SK-N-MC (cell line): ENCODE results near the gene SPAG8.

Source experiments
- EZH2 ChIP-seq: fragments of 200-600 bp; sonication (generic); IDR thresholded peaks from one replicate; pipeline ENCODE4 v1.6.1; 2017; ENCODE audit warnings: antibody characterized with exemption
- POLR2AphosphoS5 ChIP-seq: IDR thresholded peaks from 2 replicates; pipeline ENCODE4 v1.6.1; 2012; ENCODE audit warnings: mild to moderate bottlenecking, low read depth, low read length, borderline replicate concordance

- TF ChIP-seq POLR2AphosphoS5: no peak
- TF ChIP-seq EZH2: no peak
Observed at GRCh38 chr9:35783418-35783817, 28.6 kb downstream of the SPAG8 start.
